HG03066 (cell line): Measurements from ENCODE around the gene BCL2A1.

Experiments
- ATAC-seq: cut with Tn5 transposase; IDR thresholded peaks from one replicate; pipeline ENCODE4 v1.9.1; 2021; ENCODE audit warnings: low read depth; ENCODE audit not compliant: unreplicated experiment

Gene BCL2A1

GRCh38 chr15:79990280-79990996 lies 19.4 kb upstream of the BCL2A1 start:
- ATAC-seq = no peak

GRCh38 chr15:79989682-79990081 lies 18.7 kb upstream of the BCL2A1 start:
- ATAC-seq = no peak

- ATAC-seq = no peak
These were observed 18.2 kb upstream of the BCL2A1 start for GRCh38 chr15:79989183-79989582.

DNA sequence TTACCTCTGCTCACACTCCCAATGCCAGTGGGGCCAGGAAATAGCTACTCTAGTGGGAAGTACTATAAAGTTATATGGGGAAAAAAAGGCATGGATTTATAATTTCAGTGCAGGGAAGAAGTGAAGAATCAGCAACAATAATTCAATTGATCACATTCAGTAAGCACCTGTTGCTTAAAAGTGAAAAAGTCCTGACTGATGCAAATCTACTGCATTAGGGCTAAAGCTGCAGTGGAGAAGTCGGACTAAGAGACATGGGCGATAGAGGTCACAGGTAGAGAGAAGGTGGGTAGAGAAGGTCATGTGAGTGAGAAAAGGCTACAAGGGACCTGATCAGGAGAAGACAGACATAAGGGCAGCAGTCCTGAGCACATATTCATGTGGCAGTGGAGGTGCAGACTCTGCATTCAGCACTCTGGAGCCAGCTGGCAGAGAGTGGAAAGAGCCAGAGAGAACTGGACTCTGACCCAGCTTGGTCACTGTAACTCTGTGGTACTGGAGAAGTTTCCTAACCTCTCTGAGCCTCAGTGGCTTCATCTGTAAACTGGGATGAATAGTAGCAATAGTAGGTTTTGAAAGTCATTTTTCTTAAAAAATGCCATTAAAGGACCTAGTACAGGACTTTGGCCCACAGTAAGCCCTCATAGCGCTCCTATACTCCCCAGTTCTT lies 17.6 kb upstream of the BCL2A1 start:
- no peak for ATAC-seq

DNA sequence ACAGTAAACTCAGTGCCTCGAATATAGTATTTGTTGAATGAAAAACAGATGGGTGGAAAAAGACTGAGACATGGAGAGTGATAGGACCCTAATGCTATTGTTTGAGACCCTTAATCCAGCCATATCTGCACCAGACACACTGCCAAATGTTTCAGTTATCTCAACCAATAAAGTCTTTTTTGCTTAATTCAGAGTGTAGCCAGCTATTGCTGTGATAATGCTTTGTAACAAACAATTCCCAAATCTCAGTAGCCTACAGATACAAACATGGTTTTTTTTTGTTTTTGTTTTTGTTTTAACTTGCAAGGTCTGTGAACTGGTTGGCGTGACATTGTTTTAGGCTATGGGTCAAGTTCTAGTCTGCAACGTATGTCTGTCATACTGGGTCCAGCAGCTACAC lies 17.0 kb upstream of the BCL2A1 start:
- ATAC-seq = no peak

DNA sequence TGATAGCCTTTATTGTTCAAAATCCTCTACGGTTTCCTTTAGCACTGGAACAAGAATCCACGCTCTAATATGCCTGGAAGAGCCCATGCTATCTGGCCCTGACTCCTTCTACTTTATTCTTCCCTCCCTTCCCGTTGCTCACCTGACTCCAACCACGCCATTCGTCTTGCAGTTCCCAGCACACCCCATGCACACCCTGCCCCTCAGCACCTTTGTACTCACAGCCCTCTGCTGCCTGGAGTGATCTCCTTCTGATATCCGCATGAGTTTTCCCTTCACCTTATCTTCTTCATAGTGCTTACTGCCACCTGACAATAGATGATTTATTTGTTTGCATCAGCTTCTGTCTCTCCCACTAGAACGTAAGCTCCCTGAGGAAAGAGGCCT lies 16.6 kb upstream of the BCL2A1 start:
- no peak for ATAC-seq

- peak; percentile 32 for ATAC-seq
These were observed 10.9 kb upstream of the BCL2A1 start for GRCh38 chr15:79981831-79982455.

GRCh38 chr15:79978655-79979514 lies 7.9 kb upstream of the BCL2A1 start:
- ATAC-seq = peak; percentile 62

- no peak for ATAC-seq
These were observed 7.3 kb upstream of the BCL2A1 start for GRCh38 chr15:79978260-79978654.

- ATAC-seq = peak; percentile 46
These were observed 6.5 kb upstream of the BCL2A1 start for GRCh38 chr15:79977431-79978054.

- no peak for ATAC-seq
These were observed 2.6 kb upstream of the BCL2A1 start for GRCh38 chr15:79973456-79974195.

GRCh38 chr15:79972863-79973262 lies 1.9 kb upstream of the BCL2A1 start:
- no peak for ATAC-seq

DNA sequence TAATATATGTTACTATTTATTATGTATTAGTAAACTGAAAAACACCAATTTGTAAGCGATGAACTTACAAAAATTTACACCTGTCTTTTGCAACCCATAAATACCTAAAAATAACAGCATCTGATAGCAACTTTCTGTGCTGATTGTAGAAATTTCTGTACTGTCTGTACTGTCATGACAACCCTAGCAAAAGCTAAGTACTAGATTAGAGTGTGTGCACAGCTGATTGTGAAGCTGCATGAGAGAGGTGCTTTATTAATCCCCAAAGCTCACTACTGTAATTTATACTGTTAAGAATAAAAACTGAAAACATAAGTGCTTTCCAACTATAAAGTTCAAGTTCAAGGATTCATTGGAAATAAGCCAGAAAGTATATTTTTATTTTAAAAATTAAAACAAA lies 815 bp downstream of the BCL2A1 start:
- ATAC-seq = no peak

DNA sequence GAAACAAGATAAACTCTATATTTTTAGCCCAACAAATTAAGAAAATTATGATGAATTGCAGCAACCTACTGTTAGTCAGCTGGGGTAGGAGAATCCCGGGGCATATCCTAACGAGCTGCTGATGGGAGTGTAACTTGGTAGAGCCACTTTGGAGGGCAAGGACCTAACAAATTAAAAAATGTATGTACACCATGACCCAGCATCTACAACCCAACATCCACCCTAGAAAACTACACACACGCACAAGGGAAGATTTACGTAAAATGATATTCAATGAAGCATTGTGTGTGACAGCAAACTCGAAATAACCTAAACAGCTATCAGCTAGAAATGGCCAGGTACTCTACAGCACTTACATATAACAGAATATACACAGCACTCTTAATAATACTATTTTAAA lies 1.9 kb downstream of the BCL2A1 start:
- ATAC-seq = no peak

DNA sequence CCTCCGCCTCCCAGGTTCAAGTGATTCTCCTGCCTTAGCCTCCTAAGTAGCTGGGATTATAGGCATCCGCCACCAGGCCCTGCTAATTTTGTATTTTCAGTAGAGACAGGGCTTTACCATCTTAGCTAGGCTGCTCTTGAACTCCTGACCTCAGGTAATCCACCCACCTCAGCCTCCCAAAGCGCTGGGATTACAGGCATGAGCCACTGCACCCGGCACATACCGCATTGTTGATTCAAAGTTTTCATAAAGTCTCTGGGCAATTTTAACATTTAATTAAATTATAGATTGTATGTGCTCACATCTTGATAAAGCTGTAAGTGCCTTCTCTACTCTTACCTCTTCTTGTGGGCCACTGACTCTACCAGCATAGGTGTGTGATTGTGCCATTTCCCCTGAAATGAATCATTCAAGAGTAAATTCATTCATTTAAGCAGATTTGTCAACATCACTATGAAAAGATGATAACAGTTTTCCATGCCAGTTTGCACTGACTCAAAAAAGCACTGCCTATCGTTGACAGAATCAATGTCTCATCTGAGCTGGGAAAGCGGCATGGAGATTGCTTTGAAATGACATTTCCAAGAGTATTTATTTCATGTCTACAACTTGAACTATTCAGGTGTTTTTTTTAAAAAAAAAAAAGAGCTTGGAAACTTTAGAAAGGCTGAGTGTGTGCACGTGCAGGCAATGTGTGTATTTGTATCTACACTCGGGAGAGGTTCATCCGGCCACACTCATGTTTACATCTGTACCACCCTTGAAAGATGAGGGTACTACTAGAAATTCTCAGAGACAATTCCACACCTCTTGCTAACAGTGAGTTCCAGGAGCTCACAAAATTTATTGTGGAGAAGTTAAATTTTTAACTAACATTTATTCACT lies 3.5 kb downstream of the BCL2A1 start:
- no peak for ATAC-seq

- no peak for ATAC-seq
These were observed 4.2 kb downstream of the BCL2A1 start for GRCh38 chr15:79966634-79967297.

GRCh38 chr15:79965846-79966630 lies 5.0 kb downstream of the BCL2A1 start:
- no peak for ATAC-seq
